ENCODE results near the gene ATP9B. TPM values are rescaled to one million over a fixed set of nuclear protein-coding genes. Genes with fewer than 3 reads are reported as not detected.
A peak's percentile ranks its signal among the peaks of the same experiment; 100 is the strongest.
"Not testable (repeated sequence)": the region's sequence is repeated elsewhere in the genome, so short reads cannot be mapped to it uniquely, and the experiment has no call there.

Gene ATP9B
- total RNA-seq, 1 donor from 2014 or later = 18.5 TPM

DNA sequence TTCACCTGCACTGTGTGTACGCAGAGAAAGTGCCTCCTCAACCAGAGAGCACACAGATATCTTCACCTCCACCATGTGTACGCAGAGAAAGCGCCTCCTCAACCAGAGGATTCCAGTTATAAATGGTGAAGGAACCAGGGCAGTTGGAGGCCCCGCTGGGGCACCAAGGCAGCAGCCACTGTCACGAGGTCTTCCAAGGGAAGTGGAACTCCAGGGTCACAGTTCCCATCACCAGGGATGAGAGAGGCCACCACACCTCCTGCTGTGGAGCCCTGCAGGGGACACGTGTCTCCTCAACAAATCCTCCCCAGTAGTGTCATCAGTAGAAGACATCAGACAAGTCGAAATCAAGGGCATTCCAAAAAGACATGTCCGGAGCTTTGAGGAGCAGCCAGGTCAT lies 298.3 kb downstream of the ATP9B start:
- intact Hi-C loops (cut with DNase I) = no loop called here
- DNase-seq (ENCODE audit: low spot score) = peak; percentile 51

- intact Hi-C loops (cut with DNase I) = no loop called here
- DNase-seq (ENCODE audit: low spot score) = peak; percentile 71
These were observed 298.8 kb downstream of the ATP9B start for GRCh38 chr18:79367989-79368388.

DNA sequence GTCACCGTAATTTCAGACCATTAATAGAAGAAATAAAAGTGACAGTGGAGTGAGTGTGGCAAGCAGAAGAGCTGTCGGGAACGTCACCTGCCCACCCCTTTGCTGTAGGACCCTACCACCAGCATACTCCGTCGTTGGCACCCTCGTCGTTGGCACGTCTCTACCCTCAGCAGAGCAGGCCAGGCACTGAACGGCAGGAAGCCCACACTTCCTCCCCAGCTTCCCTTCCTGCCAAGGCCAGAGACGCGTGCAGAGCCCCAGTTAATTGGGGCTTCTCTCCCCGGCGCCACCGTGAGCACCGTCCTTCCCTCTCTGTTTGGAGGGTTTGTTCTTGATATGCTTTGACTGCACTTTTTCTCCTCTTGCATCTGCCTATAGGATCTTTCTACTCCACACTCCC lies 299.5 kb downstream of the ATP9B start:
- intact Hi-C loops (cut with DNase I) = no loop called here
- peak; percentile 67 for DNase-seq (ENCODE audit: low spot score)

- intact Hi-C loops (cut with DNase I) = no loop called here
- peak; percentile 71 for DNase-seq (ENCODE audit: low spot score)
These were observed 302.4 kb downstream of the ATP9B start for GRCh38 chr18:79371561-79372121.

GRCh38 chr18:79372461-79372860 lies 303.3 kb downstream of the ATP9B start:
- intact Hi-C loops (cut with DNase I) = no loop called here
- DNase-seq (ENCODE audit: low spot score) = peak; percentile 63

- intact Hi-C loops (cut with DNase I) = no loop called here
- DNase-seq (ENCODE audit: low spot score) = no peak
These were observed 303.8 kb downstream of the ATP9B start for GRCh38 chr18:79372991-79373390.

DNA sequence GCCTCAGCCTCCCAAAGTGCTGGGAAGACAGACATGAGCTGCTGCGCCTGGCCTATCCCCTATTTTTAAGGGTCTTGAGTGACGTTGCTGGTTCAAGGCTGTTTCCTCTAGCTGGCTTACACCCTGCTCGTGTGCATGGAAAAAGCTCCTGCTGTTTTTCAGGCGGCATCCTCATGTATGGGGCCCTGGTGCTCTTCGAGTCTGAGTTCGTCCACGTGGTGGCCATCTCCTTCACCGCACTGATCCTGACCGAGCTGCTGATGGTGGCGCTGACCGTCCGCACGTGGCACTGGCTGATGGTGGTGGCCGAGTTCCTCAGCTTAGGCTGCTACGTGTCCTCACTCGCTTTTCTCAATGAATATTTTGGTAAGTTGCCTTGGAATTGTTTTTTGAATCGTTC lies 304.5 kb downstream of the ATP9B start:
- intact Hi-C loops (cut with DNase I) = no loop called here
- peak; percentile 51 for DNase-seq (ENCODE audit: low spot score)

DNA sequence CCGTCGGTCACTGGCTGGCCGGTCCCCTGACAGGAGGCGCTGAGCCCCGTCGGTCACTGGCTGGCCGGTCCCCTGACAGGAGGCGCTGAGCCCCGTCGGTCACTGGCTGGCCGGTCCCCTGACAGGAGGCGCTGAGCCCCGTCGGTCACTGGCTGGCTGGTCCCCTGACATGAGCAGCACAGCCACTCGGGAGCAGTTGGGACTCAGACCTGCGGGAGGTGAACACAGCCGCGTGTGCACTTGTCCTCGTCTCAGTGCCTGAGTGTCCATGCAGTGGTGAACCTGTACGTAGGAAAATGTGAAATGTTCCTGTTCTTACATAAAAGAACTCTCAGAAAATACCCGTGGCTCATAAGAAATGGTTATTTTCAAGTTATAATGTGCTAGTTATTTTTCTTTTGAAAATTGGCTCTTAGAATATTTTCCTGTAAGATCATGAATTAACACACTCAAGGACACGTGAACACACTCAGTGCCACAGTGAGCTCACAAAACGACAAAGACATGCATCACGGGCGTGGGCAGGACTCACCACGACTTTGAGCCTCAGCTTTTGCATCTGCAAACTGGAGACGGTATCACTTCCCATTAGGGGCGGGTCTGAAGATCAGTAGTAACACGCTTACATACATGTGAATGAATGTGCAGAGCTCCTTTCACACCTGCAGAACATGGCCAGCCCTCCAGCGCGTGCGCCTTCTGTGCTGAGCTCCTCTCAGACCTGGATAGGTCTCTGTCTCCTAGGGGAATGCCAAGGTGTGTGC lies 305.4 kb downstream of the ATP9B start:
- intact Hi-C loops (cut with DNase I) = no loop called here
- DNase-seq (ENCODE audit: low spot score) = peak; percentile 63

- intact Hi-C loops (cut with DNase I) = no loop called here
These were observed 306.4 kb downstream of the ATP9B start for GRCh38 chr18:79375441-79376154.

DNA sequence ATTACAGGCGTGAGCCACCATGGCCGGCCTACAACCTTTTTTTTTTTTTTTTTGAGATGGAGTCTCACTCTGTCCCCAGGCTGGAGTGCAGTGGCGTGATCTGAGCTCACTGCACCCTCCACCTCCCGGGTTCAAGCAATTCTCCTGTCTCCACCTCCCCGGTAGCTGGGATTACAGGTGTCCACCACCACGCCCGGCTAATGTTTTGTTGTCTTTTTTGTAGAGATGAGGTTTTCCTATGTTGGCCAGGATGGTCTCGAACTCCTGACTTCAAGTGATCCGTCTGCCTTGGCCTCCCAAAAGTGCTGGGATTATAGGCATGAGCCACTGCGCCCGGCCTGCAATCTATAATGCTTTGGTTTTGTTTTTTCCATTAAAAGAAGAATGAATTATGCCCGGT lies 307.5 kb downstream of the ATP9B start:
- intact Hi-C loops (cut with DNase I) = not testable (repeated sequence)
- peak; percentile 20 for DNase-seq (ENCODE audit: low spot score)

More at GRCh38 chr18:79375441-79376154, 306.4 kb downstream of the ATP9B start:
- peak; percentile 50 for DNase-seq (ENCODE audit: low spot score)

DNA sequence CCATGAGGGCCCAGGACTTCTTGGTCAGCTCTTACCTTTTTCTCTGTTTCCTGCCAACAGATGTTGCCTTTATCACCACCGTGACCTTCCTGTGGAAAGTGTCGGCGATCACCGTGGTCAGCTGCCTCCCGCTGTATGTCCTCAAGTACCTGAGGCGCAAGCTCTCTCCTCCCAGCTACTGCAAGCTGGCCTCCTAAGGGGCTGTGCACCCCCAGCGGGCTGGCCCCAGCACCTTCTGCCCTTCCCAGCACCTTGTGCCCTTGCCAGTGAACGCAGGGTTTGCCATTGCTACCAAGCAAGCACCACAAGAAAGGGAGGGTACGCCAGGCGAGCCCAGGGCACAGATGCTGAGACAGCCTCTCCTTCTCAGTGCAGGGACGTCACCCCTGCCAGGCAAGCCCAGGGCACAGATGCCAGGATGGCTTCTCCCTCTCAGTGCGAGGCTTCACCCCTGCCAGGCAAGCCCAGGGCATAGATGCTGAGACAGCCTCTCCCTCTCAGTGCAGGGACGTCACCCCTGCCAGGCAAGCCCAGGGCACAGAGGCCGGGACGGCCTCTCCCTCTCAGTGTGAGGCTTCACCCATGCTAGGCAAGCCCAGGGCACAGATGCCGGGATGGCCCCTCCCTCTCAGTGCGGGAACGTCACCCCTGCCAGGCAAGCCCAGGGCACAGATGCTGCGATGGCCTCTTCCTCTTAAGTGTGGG lies 308.1 kb downstream of the ATP9B start:
- DNase-seq (ENCODE audit: low spot score) = peak; percentile 69
- intact Hi-C loops (cut with DNase I) = no loop called here

- intact Hi-C loops (cut with DNase I) = loop anchor here (1.0 kb wide), 1 partner anchor 266 kb away; no protein-coding TSS in a partner anchor
These were observed 309.5 kb downstream of the ATP9B start for GRCh38 chr18:79378536-79379250.

GRCh38 chr18:79379251-79379905 lies 310.2 kb downstream of the ATP9B start:
- peak; percentile 31 for DNase-seq (ENCODE audit: low spot score)
- intact Hi-C loops (cut with DNase I) = loop anchor here (1.0 kb wide), 1 partner anchor 265 kb away; no protein-coding TSS in a partner anchor

More at GRCh38 chr18:79378536-79379250, 309.5 kb downstream of the ATP9B start:
- peak; percentile 89 for DNase-seq (ENCODE audit: low spot score)

- intact Hi-C loops (cut with DNase I) = loop anchor here (1.0 to 10.0 kb wide), 3 partner anchors 149 to 565 kb away; no protein-coding TSS in a partner anchor
- peak; percentile 73 for DNase-seq (ENCODE audit: low spot score)
These were observed 311.0 kb downstream of the ATP9B start for GRCh38 chr18:79379931-79380815.

DNA sequence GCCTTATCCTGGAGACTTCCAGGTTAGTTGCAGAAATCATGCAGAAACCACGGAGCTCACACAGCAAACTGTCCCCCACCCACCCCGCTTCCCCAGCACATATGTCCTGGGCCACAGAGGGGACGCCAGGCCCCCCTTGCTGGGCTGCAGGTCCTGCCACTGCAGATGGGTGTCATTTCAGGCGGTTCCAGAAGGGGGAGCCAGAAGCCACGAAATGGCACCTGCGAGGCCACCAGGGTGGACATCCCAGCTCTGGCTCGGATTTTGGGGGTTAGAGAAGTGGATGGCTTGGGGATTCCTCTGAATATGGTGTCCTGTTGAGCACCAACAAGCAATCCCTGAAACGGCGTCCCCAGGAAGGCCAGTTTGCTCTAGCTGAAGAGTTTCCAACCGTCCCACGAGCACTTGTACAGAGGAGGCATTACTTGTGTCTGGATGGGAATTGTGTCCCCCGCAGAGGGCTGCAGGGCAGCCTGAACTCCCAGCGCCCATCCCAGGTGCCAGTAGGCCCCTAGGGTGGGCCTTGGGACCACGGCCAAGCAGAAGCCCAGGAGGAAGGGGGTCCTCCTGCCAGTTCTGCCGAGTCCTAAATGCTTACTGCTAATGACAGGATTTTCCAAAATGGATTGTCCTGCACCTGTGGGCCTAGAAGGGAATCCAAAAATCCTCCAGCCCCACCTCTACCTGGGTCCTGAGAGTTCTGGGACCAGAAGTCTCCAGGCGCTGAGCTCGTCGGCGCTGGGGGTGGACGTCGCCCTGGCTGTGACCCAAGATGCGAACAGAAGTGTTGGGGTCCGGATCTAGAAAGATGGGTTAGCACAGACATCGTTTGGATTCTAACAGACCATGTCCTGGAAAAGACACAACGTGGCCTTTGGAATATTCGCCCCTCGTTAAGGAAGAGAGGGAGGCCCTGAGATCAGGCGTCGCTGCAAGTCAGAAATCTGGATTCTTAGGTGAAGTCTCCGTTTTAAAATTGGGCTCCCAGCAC lies 311.9 kb downstream of the ATP9B start:
- no peak for DNase-seq (ENCODE audit: low spot score)
- intact Hi-C loops (cut with DNase I) = loop anchor here (2.0 to 10.0 kb wide), 2 partner anchors 148 to 564 kb away; no protein-coding TSS in a partner anchor

DNA sequence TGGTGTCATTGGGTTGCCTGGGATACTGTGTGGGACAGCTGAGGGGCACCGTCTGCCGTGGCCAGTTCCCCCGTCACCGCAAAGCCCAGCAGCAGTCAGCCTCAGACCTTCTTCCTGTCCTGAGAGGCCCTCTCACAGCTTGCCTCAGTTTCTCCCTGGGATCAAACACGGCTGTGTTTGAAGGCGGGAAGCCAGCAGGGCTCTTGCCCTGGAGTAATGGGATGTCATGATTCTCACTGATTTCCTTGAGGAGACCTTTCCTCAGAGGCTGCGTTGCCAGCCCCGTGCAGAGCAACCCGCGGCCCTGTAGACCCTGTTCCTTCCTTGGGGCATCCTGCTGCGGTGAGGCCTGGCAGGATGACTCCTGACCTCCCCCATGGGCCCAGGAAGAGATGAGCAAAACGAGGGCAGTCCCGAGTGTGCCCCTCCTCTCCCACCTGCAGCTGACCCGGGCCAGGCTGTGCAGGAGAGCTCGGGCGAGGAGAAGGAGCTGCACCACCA lies 312.7 kb downstream of the ATP9B start:
- no peak for DNase-seq (ENCODE audit: low spot score)
- intact Hi-C loops (cut with DNase I) = loop anchor here (2.0 to 10.0 kb wide), 2 partner anchors 147 to 563 kb away; no protein-coding TSS in a partner anchor

All from cardiac septum (tissue), 1 donor.